ENCODE data around the gene LIN28B.
A peak's percentile ranks its signal among the peaks of the same experiment; 100 is the strongest.

The LIN28B gene

DNA sequence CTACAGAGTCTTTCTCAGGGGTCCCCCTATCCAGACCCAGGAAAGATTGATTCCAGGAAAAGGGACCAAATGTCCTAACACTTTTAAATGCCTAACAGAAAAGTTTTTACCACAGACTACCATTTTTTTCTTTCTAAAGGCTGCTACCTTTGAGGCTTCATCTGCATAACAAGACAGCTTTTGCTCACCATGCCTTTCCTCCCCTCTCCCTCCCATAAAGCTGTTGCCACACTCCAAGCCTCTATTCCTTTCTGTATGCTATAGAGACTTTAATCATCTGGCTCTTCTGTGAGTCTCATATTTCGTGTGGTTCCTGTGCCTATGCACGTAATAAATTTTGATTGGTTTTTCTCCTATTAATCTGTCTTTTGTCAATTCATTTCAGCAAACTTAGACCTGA, 26.0 kb upstream of the LIN28B start:
- no peak for DNase-seq (ENCODE audit: low read depth)
- H3K4me3 ChIP-seq (replicated peaks; ENCODE audit: low read depth, low read length) = no peak overlapping the region
- TF ChIP-seq CTCF (IDR thresholded peaks at IDR 0.05; ENCODE audit: low read length, missing control alignments) = no peak

GRCh38 chr6:104936766-104937535, 20.0 kb upstream of the LIN28B start:
- DNase-seq (ENCODE audit: low read depth) = no peak
- no peak overlapping the region for H3K4me3 ChIP-seq (replicated peaks; ENCODE audit: low read depth, low read length)
- no peak for TF ChIP-seq CTCF (IDR thresholded peaks at IDR 0.05; ENCODE audit: low read length, missing control alignments)

GRCh38 chr6:104940238-104940892, 16.5 kb upstream of the LIN28B start:
- DNase-seq (ENCODE audit: low read depth) = no peak
- H3K4me3 ChIP-seq (replicated peaks; ENCODE audit: low read depth, low read length) = peak overlapping the region; percentile 47
- no peak for TF ChIP-seq CTCF (IDR thresholded peaks at IDR 0.05; ENCODE audit: low read length, missing control alignments)

GRCh38 chr6:104940893-104941728, 15.8 kb upstream of the LIN28B start:
- peak; percentile 56 for DNase-seq (ENCODE audit: low read depth)
- TF ChIP-seq CTCF (IDR thresholded peaks at IDR 0.05; ENCODE audit: low read length, missing control alignments) = peak; percentile 45
- peak overlapping the region; percentile 47 for H3K4me3 ChIP-seq (replicated peaks; ENCODE audit: low read depth, low read length)

DNA sequence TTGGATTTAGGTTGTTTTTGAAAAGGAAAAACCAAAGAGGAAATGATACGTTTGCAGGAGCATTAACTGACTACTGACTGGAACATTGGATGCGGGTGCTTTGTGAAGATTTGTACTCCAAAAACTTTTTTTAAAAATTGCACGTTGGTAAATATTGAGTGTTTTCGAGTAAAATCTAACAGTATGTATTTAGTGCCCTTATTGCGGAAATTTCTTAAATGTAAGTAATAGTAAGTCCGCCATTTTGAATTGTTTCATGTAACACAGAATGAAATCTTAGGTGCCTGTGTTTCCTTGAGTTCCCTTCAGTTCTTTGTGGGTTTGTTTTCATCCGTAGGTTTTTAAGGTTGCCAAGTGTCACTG, 15.2 kb upstream of the LIN28B start:
- no peak for TF ChIP-seq CTCF (IDR thresholded peaks at IDR 0.05; ENCODE audit: low read length, missing control alignments)
- peak overlapping the region; percentile 20 for H3K4me3 ChIP-seq (replicated peaks; ENCODE audit: low read depth, low read length)
- no peak for DNase-seq (ENCODE audit: low read depth)

GRCh38 chr6:104943781-104944180, 13.1 kb upstream of the LIN28B start:
- DNase-seq (ENCODE audit: low read depth) = peak; percentile 41
- no peak for TF ChIP-seq CTCF (IDR thresholded peaks at IDR 0.05; ENCODE audit: low read length, missing control alignments)
- no peak overlapping the region for H3K4me3 ChIP-seq (replicated peaks; ENCODE audit: low read depth, low read length)
